ENCODE data around the gene POLD3.

DNA sequence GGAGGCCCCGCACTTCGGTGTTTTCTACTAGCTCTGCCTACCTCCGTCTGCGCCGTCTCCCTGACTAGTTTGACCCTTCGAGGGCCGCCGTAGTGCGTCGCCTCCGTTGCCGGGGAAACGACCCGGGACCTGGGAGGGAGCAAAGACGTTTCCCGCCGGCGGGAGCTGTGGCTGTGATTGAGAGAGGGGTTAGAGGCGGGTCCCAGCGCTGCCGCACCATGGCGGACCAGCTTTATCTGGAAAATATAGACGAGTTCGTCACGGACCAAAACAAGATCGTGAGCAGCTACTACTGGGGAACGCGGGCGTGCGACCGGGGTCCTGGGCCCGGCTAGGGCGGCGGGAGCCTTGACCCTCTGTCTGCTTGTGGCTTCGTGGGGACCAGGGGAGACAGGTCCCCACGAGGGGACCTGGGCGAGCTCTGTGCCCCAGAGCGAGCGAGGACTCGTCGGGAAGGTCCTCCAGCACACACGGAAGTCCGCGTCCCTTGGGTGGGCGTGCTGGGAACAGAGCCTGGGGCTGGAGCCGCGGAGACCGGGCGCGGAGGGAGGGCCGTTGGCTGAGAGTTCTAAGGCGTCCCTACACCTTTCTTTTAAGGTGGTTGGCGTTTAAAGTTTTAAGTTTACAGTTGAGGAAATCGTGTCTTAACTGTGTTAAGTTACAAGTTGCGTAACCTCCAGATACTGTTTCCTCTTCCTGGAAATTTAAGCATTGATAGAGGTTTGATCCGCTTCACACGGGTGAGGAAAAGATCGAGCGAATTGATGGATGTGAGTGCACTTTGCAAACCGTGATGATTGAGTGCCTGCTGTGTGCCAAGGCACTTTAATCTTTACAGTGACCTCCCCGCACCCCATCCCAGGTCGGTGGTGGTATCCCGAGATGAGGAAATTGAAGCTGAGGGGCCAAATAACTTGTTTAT is at the start of gene POLD3:
- TF ChIP-seq GATA2 (IDR thresholded peaks at IDR 0.05; ENCODE audit: low read depth, low read length) (no peak), GATA3 (IDR thresholded peaks at IDR 0.05; ENCODE audit: low read depth, low read length) (no peak)
